Natural killer cell (primary cell): ENCODE data around the gene UGCG. TPM values are rescaled to one million over a fixed set of nuclear protein-coding genes. Genes with fewer than 3 reads are reported as not detected.

Experiments
- ATAC-seq, 3 donors: fragments of 150-1000 bp in 2 of 3; fragments of 200-7000 bp in 1 of 3; cut with Tn5 transposase; 1 replicate in 1 of 3; 2 replicates in 2 of 3; pipeline ENCODE4 v1.10.0; 2021; ENCODE audit warnings: mild to moderate bottlenecking in 2 of 3, moderate library complexity in 2 of 3
- DNase-seq, 2 donors: peaks; one replicate each; pipeline versions ENCODE4 v3.0.0 to v3.0.0-alpha.2; 2013 to 2021; ENCODE audit warnings: mixed read lengths in 1 of 2
- H3K27ac ChIP-seq: one replicate; pipeline ENCODE4 v1.5.1; 2013; ENCODE audit warnings: mild to moderate bottlenecking, low read length
- H3K27me3 ChIP-seq: one replicate; pipeline ENCODE4 v1.6.1; 2013; ENCODE audit warnings: low read length; ENCODE audit not compliant: control insufficient read depth, insufficient read depth
- H3K36me3 ChIP-seq: one replicate; pipeline ENCODE4 v1.6.1; 2013; ENCODE audit warnings: low read length; ENCODE audit not compliant: control insufficient read depth, insufficient read depth
- H3K4me1 ChIP-seq: one replicate; pipeline ENCODE4 v1.6.1; 2013; ENCODE audit warnings: low read length; ENCODE audit not compliant: control insufficient read depth, insufficient read depth
- H3K4me3 ChIP-seq: one replicate; pipeline ENCODE4 v1.5.1; 2013; ENCODE audit warnings: low read length
- H3K9me3 ChIP-seq: one replicate; pipeline ENCODE4 v1.6.1; 2013; ENCODE audit warnings: low read length; ENCODE audit not compliant: control insufficient read depth, insufficient read depth
- H3K27ac Mint-ChIP-seq, 2 donors: one replicate each; pipeline ENCODE4 v1.8.0; 2022; ENCODE audit warnings: mild to moderate bottlenecking in 2 of 2, mixed read lengths in 2 of 2, moderate library complexity in 1 of 2
- H3K27me3 Mint-ChIP-seq, 2 donors: one replicate each; pipeline ENCODE4 v1.8.0; 2022; ENCODE audit warnings: low read depth in 2 of 2, mixed read lengths in 2 of 2
- H3K36me3 Mint-ChIP-seq: one replicate; pipeline ENCODE4 v1.8.0; 2022; ENCODE audit warnings: mixed read lengths
- H3K4me1 Mint-ChIP-seq, 2 donors: one replicate each; pipeline ENCODE4 v1.8.0; 2022; ENCODE audit warnings: mixed read lengths in 2 of 2
- H3K4me3 Mint-ChIP-seq: one replicate; pipeline ENCODE4 v1.8.0; 2022; ENCODE audit warnings: mild to moderate bottlenecking, moderate library complexity, mixed read lengths
- H3K9me3 Mint-ChIP-seq, 2 donors: one replicate each; pipeline ENCODE4 v1.8.0; 2022; ENCODE audit warnings: mixed read lengths in 2 of 2
- CTCF ChIP-seq: fragments of 200-600 bp; IDR thresholded peaks from one replicate; pipeline ENCODE4 v1.8.0; 2022; ENCODE audit warnings: antibody characterized with exemption
- WGBS: methylation state at CpG from one replicate; pipeline ENCODE4 v1.1.7; 2013; ENCODE audit warnings: missing lambda C conversion rate; ENCODE audit not compliant: insufficient coverage; 5-methylcytosine and 5-hydroxymethylcytosine counted together
- intact Hi-C: fragments of 100-400 bp; cut with micrococcal nuclease; formaldehyde crosslinking; loops from one replicate; pipeline ENCODE4 v1.14.2; 2022
- total RNA-seq, 4 donors: library from RNA; stranded (reverse); fragments of 120-200 nt in 1 of 4; gene quantifications; one replicate each; pipeline versions ENCODE4 v1.2.3 to v1.2.4, GENCODE V29; 2013 to 2022

The UGCG gene
- total RNA-seq, 3 donors from 2014 or later (not counting 1 experiment from before 2014, with no cell fraction given): 17.9 to 21.4 (median 18.8) TPM

- Histone ChIP-seq H3K4me1 (no peaks in the 10 kb centered on the region), H3K9me3 (no peaks in the 10 kb centered on the region), H3K36me3 (no peaks in the 10 kb centered on the region), H3K27me3 (no peaks in the 10 kb centered on the region), H3K4me3 (no peak overlapping the region), H3K27ac (no peak overlapping the region)
- no peak for ATAC-seq
- H3K4me1 Mint-ChIP-seq: no peaks in the 10 kb centered on the region
- no peak overlapping the region for H3K27ac Mint-ChIP-seq
- peaks cover 3 to 19% of the 10 kb centered on the region in 2 donors for H3K27me3 Mint-ChIP-seq
- no peak for TF ChIP-seq CTCF
- no peaks in the 10 kb centered on the region for H3K36me3 Mint-ChIP-seq
- H3K4me3 Mint-ChIP-seq: no peak overlapping the region
- no peak for DNase-seq
- intact Hi-C loops: no loop called here
- H3K9me3 Mint-ChIP-seq: no peaks in the 10 kb centered on the region
Observed at GRCh38 chr9:111853450-111853827, 43.2 kb upstream of the UGCG start.

DNA sequence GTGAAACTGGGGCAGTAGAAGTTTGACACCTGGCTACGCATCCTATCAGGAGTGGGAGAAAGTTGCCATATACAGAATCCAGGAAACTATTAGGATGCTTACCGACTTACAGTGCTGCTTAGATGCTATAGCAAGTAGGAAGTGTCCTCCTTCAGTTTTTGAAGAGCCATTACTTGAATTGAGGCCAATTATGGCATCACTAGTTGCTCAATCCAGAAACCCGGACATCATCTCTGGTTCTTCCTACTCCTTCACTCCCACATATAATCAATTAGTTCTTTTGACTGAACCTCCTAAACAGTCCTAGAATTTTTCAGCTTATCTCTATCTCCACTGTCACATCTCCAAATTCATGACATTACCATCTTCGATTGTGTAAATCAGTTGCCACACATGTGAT lies 41.8 kb upstream of the UGCG start:
- Histone ChIP-seq H3K27ac (no peak overlapping the region), H3K4me1 (no peaks in the 10 kb centered on the region), H3K9me3 (no peaks in the 10 kb centered on the region), H3K4me3 (no peak overlapping the region), H3K27me3 (no peaks in the 10 kb centered on the region), H3K36me3 (no peaks in the 10 kb centered on the region)
- WGBS: 93% methylated on average over 4 of the region's 4 CpGs
- no peak overlapping the region for H3K27ac Mint-ChIP-seq
- H3K27me3 Mint-ChIP-seq: peaks cover 3 to 19% of the 10 kb centered on the region in 2 donors
- no peak for TF ChIP-seq CTCF
- H3K4me1 Mint-ChIP-seq: no peaks in the 10 kb centered on the region
- no peaks in the 10 kb centered on the region for H3K9me3 Mint-ChIP-seq
- no peaks in the 10 kb centered on the region for H3K36me3 Mint-ChIP-seq
- DNase-seq (no peak), ATAC-seq (no peak)
- intact Hi-C loops: no loop called here
- no peak overlapping the region for H3K4me3 Mint-ChIP-seq

DNA sequence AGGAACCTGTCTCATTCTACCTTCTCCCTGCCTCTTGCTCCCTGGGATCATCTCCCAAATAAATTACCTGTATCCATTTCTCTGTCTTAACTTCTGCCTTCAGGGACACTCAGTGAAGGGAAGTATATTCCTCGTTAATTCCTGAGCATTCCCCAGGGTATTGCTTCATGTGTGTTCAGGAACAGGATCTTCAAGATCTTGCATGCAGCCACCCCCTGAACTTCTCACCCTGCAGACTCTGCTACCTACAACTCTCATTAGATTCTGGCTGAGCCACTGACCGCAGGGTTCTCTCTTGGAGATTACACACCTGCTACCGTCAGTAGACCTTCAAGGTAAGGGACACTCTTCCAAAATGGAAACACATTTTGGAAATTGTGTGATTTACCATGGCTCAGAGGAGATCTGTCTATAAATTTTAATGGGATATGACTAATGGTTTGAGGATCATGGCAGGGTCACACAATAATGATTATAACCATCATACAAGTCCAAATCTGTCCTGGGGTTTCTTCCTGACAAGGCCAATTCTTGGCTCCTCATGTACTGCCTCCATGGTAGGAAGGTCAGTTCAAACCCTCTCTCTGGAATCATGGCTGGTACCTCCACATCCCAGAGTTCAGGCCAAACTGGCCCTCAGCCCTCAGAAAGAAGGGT lies 38.9 kb upstream of the UGCG start:
- no peak for ATAC-seq
- intact Hi-C loops: no loop called here
- no peaks in the 10 kb centered on the region for H3K4me1 Mint-ChIP-seq

More for the DNA sequence above, 38.9 kb upstream of the UGCG start:
- no peak overlapping the region for H3K27ac Mint-ChIP-seq
- no peak overlapping the region for H3K4me3 Mint-ChIP-seq
- peaks cover 8 to 23% of the 10 kb centered on the region in 2 donors for H3K27me3 Mint-ChIP-seq
- 94% methylated on average over 3 of the region's 3 CpGs for WGBS
- Histone ChIP-seq H3K27ac (no peak overlapping the region), H3K4me3 (no peak overlapping the region), H3K4me1 (no peaks in the 10 kb centered on the region), H3K9me3 (no peaks in the 10 kb centered on the region), H3K36me3 (no peaks in the 10 kb centered on the region), H3K27me3 (no peaks in the 10 kb centered on the region)
- H3K9me3 Mint-ChIP-seq: no peaks in the 10 kb centered on the region
- no peak for DNase-seq
- no peaks in the 10 kb centered on the region for H3K36me3 Mint-ChIP-seq
- no peak for TF ChIP-seq CTCF
